Medulla oblongata (tissue), 1 donor: ENCODE measurements around the gene KRTAP5-3.
"Not testable (repeated sequence)": the region's sequence is repeated elsewhere in the genome, so short reads cannot be mapped to it uniquely, and the experiment has no call there.

Experiments used
- DNase-seq: peaks from one replicate; pipeline ENCODE4 v3.0.0-alpha.2; 2015; ENCODE audit errors: extremely low spot score

The KRTAP5-3 gene

DNA sequence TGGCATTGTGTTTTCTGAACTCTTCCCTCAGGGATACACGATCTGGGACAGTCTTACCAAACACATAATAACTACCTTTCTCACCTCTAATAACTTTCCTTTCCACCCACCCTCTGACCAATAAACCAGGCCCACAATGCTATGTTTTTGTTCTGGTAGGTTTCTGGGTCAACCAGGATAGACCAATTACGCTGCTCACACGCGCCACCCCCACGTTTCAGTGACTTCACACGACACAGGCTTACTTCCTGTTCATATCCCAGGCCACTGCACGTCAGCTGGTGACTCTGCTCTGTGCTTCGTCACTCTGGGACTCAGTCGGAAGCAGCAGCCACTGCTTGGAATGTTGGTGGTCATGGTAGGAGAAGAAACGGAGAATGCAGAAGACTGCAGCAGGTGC lies 11.2 kb upstream of the KRTAP5-3 start:
- no peak for DNase-seq

GRCh38 chr11:1618231-1618630 lies 10.0 kb upstream of the KRTAP5-3 start:
- DNase-seq: no peak

DNA sequence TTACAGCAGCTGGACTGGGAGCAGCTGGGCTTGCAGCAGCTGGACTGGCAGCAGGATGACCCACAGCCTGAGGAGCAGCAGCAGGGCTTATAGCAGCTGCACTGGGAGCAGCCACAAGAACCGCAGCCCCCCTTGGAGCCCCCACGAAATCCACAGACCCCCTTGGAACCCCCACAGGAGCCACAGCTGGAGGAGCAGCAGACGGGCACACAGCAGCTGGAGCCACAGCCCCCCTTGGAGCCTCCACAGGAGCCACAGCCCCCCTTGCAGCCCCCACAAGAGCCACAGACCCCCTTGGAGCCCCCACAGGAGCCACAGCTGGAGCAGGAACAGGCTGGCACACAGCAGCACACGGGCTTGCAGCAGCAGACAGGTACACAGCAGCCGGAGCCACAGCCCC lies 362 bp downstream of the KRTAP5-3 start:
- not testable (repeated sequence) for DNase-seq

DNA sequence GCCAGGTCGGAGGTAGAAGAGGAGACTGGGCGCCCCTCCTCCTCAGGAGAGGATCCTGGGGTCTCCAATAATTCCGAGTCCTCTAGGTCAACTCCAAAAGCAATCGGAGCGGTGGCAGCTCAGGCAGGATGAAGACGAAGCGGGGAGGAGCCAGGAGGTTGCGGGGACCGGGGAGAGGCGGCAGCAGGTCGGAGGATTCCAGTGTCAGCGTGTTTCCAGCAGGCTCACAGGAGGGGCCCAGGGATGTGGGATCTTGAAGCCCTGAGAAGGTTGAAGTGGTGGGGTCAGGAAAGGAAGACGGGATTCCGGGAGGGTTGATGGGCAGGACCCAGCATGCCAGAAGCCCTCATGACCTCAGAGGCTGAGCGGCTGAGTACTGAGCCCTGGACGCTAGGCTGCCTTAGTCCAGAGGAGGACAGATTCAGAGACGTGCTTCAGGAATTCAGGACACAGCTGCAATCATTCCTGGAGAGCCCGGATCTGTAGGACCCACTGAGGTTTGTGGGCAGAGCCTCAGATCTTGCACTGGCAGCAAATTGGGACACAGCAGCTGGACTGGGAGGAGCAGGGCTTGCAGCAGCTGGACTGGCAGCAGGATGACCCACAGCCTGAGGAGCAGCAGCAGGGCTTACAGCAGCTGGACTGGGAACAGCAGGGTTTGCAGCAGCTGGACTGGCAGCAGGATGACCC lies 962 bp downstream of the KRTAP5-3 start:
- DNase-seq: not testable (repeated sequence)

GRCh38 chr11:1605923-1606322 lies 2.3 kb downstream of the KRTAP5-3 start:
- DNase-seq: not testable (repeated sequence)

DNA sequence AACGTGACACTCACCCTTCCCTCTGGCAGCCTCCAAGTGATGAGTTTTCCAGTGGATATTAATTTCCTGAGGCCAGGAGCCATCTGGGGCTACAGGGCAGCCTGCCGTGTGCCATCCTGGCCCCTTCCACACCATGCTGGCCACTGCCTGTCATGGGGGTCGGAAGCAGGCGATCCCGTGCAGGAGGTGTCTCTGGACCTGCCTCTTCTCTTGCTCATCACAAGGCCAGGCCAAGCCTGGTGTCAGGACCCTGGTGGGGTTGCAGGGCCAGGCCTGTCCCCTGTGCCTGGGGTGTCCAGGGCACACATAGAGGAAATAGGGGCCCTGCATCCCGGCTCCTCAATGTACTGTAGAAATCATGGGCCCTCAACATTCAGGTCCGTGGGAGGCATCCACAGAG lies 3.6 kb downstream of the KRTAP5-3 start:
- DNase-seq: no peak

DNA sequence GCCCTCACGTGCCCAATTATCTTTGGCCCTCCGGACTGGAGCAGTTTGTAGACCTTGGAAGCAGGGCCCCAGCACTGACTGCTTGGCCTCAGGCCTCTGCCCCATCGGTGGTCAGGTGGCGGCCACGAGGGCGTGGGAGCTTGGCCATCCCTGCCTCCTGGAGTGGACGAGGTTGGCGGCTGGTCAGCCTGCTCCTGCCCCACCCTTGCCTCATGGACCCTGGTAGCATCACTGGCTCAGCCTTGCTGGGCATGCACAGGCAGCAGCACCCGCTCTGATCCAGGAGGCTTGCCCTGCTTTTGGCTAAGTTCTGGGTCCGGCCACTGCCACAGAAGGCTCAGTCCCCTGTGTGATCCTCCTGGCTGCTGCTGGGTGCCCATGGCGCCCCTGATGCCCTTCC lies 4.1 kb downstream of the KRTAP5-3 start:
- no peak for DNase-seq

DNA sequence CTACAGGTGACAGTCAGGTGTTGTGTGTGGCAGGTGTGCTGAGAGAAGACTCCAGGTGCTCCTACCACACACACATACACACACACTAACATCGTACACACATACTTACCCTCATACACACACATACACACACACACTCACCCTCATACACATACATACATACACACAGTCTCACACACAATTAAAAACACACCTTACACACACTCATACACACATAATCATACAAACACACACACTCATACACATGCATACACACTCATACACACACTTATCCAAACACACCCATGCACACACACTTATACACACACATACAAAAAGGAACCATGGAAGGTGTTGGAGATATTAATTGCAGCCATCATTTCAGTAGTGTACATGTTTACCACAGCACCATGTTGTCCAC lies 4.6 kb downstream of the KRTAP5-3 start:
- no peak for DNase-seq

- not testable (repeated sequence) for DNase-seq
Measured at GRCh38 chr11:1601663-1602062, 6.6 kb downstream of the KRTAP5-3 start.

- peak; percentile 70 for DNase-seq
Measured at GRCh38 chr11:1600626-1601025, 7.6 kb downstream of the KRTAP5-3 start.

GRCh38 chr11:1598816-1599215 lies 9.4 kb downstream of the KRTAP5-3 start:
- no peak for DNase-seq

- not testable (repeated sequence) for DNase-seq
Measured at GRCh38 chr11:1598406-1598805, 9.9 kb downstream of the KRTAP5-3 start.

DNA sequence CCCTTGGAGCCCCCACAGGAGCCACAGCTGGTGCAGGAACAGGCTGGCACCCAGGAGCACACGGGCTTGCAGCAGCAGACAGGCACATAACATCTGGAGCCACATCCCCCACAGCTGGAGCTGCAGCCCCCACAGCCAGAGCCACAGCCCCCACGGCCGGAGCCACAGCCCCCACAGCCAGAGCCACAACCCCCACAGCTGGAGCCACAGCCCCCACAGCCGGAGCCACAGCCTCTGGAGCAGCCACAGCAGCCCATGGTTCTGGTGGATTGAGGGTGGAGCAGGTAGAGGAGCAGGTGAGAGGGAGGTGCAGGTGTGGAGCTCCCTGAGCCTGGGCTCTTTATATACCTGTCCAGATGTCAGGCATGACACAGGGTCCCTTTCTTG lies 10.3 kb downstream of the KRTAP5-3 start, which contains the start of gene KRTAP5-2:
Gene KRTAP5-2 (minus strand): TSS at position 301 of the 387 bp plus-strand sequence. CDS start 44 bp downstream, at position 257.
- DNase-seq: no peak

- no peak for DNase-seq
Measured at GRCh38 chr11:1597331-1597993, 10.8 kb downstream of the KRTAP5-3 start.

DNA sequence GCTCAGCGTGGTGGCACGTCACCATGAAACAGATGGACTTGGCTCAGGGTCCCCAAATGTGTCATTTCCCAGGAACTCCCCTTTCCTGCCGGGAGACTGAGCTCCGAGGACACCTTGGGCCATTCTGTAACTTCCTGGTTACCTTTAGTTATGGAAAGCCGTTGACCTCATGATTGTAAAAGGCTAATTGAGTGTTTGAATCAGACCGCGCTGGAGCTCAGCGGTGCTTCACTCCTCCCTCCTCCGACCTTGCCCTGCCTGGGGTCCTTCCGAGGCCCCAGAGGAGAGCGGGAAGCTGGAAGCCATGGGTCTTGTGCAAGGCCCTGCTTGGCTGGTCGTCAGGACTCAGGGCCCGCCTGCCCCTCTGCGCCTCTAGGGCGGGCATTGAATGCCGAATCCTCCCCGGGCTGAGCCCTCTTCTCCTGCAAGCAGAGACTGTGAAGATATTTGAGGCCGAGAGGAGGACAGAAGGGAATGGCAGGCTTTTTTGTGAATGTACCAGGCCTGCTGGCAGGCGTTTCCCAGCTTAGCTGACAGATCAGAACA lies 11.6 kb downstream of the KRTAP5-3 start:
- DNase-seq: not testable (repeated sequence)

DNA sequence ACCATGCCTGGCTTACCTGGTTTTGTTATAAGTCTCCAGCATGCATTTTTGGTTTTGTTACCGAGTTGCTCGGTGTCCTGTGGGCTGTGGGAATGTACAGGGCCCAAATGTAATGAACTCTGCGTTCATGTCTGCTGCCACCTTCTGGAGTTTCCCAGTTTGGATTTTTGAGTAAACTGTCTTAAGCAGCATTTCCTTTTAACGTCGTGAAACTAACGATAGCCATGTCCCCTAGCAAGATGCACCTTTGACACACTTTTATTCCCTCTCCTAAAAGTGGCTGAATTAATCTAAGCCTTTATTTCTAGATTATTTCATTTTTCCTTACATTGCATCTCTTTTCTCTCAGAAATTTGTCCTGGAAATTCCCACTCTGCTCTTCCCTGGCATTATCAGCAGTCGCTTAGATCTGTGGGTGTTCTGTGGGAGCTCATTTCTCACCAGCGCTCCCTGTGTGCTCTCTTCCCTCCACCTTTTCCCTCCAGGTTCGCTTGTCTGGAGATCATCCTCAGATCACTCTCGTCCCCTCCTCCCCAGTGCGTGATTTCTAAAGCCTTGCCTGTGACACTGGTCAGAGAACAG lies 12.2 kb downstream of the KRTAP5-3 start:
- DNase-seq: not testable (repeated sequence)

- no peak for DNase-seq
Measured at GRCh38 chr11:1592628-1593027, 15.6 kb downstream of the KRTAP5-3 start.

DNA sequence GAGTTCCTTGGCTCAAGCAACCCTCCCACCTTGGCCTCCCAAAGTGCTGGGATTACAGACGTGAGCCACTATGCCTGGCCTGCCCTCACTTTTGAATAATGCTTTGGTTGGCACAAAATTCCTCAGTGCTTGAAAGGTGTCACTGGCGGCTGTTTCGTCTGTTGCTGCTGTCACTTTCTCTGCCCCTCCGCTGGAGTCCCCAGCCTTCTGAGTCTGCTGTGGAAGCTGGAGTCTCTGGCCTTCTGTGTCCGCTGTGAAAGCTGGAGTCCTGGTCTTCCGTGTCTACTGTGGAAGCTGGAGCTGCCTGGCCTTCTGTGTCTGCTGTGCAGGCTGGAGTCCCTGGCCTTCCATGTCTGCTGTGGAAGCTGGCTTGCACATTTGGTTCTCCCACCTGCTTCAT lies 18.3 kb downstream of the KRTAP5-3 start:
- DNase-seq: no peak

- DNase-seq: not testable (repeated sequence)
Measured at GRCh38 chr11:1589191-1589963, 18.9 kb downstream of the KRTAP5-3 start.

DNA sequence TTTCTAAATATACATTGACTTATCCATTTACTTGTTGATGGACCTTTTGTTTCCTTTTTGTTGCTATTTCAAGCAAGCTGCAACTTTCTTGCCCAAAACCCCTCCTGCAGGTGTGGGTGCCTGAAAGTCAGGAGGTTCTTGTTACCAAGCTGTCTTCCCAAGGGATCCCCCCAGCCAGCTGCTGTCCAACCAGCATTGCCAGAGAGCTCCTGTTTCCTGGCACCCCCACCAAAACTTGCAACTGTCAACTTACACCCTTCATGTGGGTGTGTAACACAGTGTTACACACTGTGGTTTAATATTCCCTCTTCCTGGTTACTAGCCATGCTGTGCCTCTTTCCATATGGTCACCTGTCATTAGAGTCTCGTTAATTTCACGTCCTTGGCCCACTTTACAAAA lies 21.6 kb downstream of the KRTAP5-3 start:
- DNase-seq: no peak

DNA sequence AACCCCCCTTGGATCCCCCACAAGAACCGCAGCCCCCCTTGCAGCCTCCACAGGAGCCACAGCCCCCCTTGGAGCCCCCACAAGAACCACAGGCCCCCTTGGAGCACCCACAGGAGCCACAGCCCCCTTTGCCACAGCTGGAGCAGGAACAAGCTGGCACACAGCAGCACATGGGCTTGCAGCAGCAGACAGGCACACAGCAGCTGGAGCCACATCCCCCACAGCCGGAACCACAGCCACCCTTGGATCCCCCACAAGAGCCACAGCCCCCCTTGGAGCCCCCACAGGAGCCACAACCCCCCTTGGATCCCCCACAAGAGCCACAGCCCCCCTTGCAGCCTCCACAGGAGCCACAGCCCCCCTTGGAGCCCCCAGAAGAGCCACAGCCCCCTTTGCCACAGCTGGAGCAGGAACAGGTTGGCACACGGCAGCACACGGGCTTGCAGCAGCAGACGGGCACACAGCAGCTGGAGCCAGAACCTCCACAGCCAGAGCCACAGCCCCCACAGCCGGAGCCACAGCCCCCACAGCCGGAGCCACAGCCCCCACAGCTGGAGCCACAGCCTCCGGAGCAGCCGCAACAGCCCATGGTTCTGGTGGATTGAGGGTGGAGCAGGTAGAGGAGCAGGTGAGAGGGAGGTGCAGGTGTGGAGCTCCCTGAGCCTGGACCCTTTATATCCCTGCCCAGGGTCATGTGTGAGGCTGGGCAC lies 23.4 kb downstream of the KRTAP5-3 start, which contains the start of gene KRTAP5-1:
Gene KRTAP5-1 (minus strand): TSS at position 623 of the 710 bp plus-strand sequence. CDS start 34 bp downstream, at position 589.
- DNase-seq: not testable (repeated sequence)
